Measurements from ENCODE around the gene ZNF626.
"Not testable (repeated sequence)": the region's sequence is repeated elsewhere in the genome, so short reads cannot be mapped to it uniquely, and the experiment has no call there.

ZNF626 gene

GRCh38 chr19:20661150-20661819 lies at the start of gene ZNF626:
Gene ZNF626 (minus strand): TSS chr19:20661571. CDS start chr19:20661446, 125 bp downstream.
- peaks cover 48% of the 10 kb centered on the region for H3K36me3 Mint-ChIP-seq

GRCh38 chr19:20669263-20669662 lies 7.9 kb upstream of the ZNF626 start:
- H3K4me1 Mint-ChIP-seq, result peaks cover 7% of the 10 kb centered on the region
- no peak for ATAC-seq
- no peaks in the 10 kb centered on the region for H3K27me3 Mint-ChIP-seq
- H3K36me3 Mint-ChIP-seq, result peaks cover 4% of the 10 kb centered on the region
- H3K9me3 Mint-ChIP-seq, result peaks cover 3% of the 10 kb centered on the region
- no peak overlapping the region for H3K27ac Mint-ChIP-seq
- H3K4me3 Mint-ChIP-seq, result no peak overlapping the region

More at GRCh38 chr19:20661150-20661819, at the start of gene ZNF626:
- Mint-ChIP-seq H3K4me3 (peak within 1 kb of the TSS; percentile 99), H3K9me3 (peaks cover 15% of the 10 kb centered on the region), H3K27me3 (no peaks in the 10 kb centered on the region), H3K4me1 (peaks cover 41% of the 10 kb centered on the region), H3K27ac (peak within 1 kb of the TSS; percentile 95)
- peak; percentile 99 for ATAC-seq

GRCh38 chr19:20667281-20667680 lies 5.9 kb upstream of the ZNF626 start:
- peaks cover 9% of the 10 kb centered on the region for H3K9me3 Mint-ChIP-seq
- H3K4me1 Mint-ChIP-seq, result peaks cover 14% of the 10 kb centered on the region
- H3K4me3 Mint-ChIP-seq, result no peak overlapping the region
- H3K27me3 Mint-ChIP-seq, result no peaks in the 10 kb centered on the region
- ATAC-seq, result no peak
- no peak overlapping the region for H3K27ac Mint-ChIP-seq
- peaks cover 11% of the 10 kb centered on the region for H3K36me3 Mint-ChIP-seq

GRCh38 chr19:20664901-20665781 lies 3.8 kb upstream of the ZNF626 start:
- Mint-ChIP-seq H3K27me3 (no peaks in the 10 kb centered on the region), H3K36me3 (peaks cover 11% of the 10 kb centered on the region), H3K9me3 (peaks cover 9% of the 10 kb centered on the region), H3K4me1 (peaks cover 20% of the 10 kb centered on the region), H3K4me3 (peak overlapping the region; percentile 74), H3K27ac (peak overlapping the region; percentile 89)
- ATAC-seq, result no peak

GRCh38 chr19:20664475-20664874 lies 3.1 kb upstream of the ZNF626 start:
- Mint-ChIP-seq H3K36me3 (peaks cover 16% of the 10 kb centered on the region), H3K4me1 (peaks cover 20% of the 10 kb centered on the region), H3K4me3 (peak overlapping the region; percentile 74), H3K27ac (peak overlapping the region; percentile 89)
- ATAC-seq, H3K27me3 Mint-ChIP-seq, H3K9me3 Mint-ChIP-seq: not testable (repeated sequence)

GRCh38 chr19:20662421-20663105 lies 1.2 kb upstream of the ZNF626 start:
- no peak overlapping the region for H3K4me3 Mint-ChIP-seq
- no peaks in the 10 kb centered on the region for H3K27me3 Mint-ChIP-seq
- H3K36me3 Mint-ChIP-seq, result peaks cover 35% of the 10 kb centered on the region
- H3K9me3 Mint-ChIP-seq, result peaks cover 9% of the 10 kb centered on the region
- H3K27ac Mint-ChIP-seq, result peak overlapping the region; percentile 22
- ATAC-seq, result no peak
- H3K4me1 Mint-ChIP-seq, result peaks cover 35% of the 10 kb centered on the region

- H3K9me3 Mint-ChIP-seq, result peaks cover 15% of the 10 kb centered on the region
- H3K27ac Mint-ChIP-seq, result peak overlapping the region; percentile 95
- ATAC-seq, result no peak
- H3K27me3 Mint-ChIP-seq, result no peaks in the 10 kb centered on the region
- H3K36me3 Mint-ChIP-seq, result peaks cover 55% of the 10 kb centered on the region
- H3K4me1 Mint-ChIP-seq, result peaks cover 41% of the 10 kb centered on the region
- H3K4me3 Mint-ChIP-seq, result peak overlapping the region; percentile 99
These were observed 764 bp downstream of the ZNF626 start for GRCh38 chr19:20660473-20661140.

GRCh38 chr19:20640545-20640944 lies 20.8 kb downstream of the ZNF626 start:
- Mint-ChIP-seq H3K9me3 (peaks cover 11% of the 10 kb centered on the region), H3K27me3 (no peaks in the 10 kb centered on the region), H3K4me3 (no peak overlapping the region), H3K27ac (no peak overlapping the region), H3K36me3 (peaks cover 86% of the 10 kb centered on the region), H3K4me1 (no peaks in the 10 kb centered on the region)
- ATAC-seq, result no peak

- Mint-ChIP-seq H3K4me3 (no peak overlapping the region), H3K9me3 (peaks cover 11% of the 10 kb centered on the region), H3K4me1 (no peaks in the 10 kb centered on the region), H3K36me3 (peaks cover 86% of the 10 kb centered on the region), H3K27me3 (no peaks in the 10 kb centered on the region), H3K27ac (no peak overlapping the region)
- ATAC-seq, result no peak
These were observed 21.3 kb downstream of the ZNF626 start for GRCh38 chr19:20640023-20640422.

GRCh38 chr19:20624560-20624959 lies 36.8 kb downstream of the ZNF626 start:
- H3K4me1 Mint-ChIP-seq, H3K27me3 Mint-ChIP-seq, H3K27ac Mint-ChIP-seq, ATAC-seq, H3K4me3 Mint-ChIP-seq: not testable (repeated sequence)
- H3K36me3 Mint-ChIP-seq, result peaks cover 22% of the 10 kb centered on the region
- H3K9me3 Mint-ChIP-seq, result peaks cover 24% of the 10 kb centered on the region

GRCh38 chr19:20616071-20616470 lies 45.3 kb downstream of the ZNF626 start:
- no peaks in the 10 kb centered on the region for H3K4me1 Mint-ChIP-seq
- ATAC-seq, result no peak
- no peak overlapping the region for H3K27ac Mint-ChIP-seq
- no peaks in the 10 kb centered on the region for H3K27me3 Mint-ChIP-seq
- H3K9me3 Mint-ChIP-seq, result peaks cover 23% of the 10 kb centered on the region
- H3K36me3 Mint-ChIP-seq, result peaks cover 12% of the 10 kb centered on the region
- H3K4me3 Mint-ChIP-seq, result no peak overlapping the region

DNA sequence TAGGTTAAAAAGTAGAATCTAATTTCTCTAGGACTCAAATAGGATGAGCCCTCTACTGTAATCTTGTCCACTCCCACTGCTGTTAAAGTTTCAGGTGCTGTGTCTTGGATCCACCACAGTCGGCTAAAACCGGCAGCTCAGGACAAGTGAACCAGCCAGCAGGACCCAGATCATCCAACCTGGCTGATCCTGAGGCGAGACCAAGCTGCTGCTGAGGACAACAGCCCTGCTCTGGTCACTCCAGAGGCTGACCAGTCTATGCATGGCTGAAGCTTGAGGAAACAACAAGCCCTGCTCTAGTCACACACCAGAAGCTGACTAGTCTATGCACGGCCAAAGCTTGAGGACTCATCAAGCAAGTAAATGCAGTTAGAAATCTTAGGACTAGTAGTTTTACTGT lies 46.4 kb downstream of the ZNF626 start:
- H3K4me1 Mint-ChIP-seq, H3K4me3 Mint-ChIP-seq, H3K27me3 Mint-ChIP-seq, H3K27ac Mint-ChIP-seq, ATAC-seq: not testable (repeated sequence)
- peaks cover 25% of the 10 kb centered on the region for H3K9me3 Mint-ChIP-seq
- H3K36me3 Mint-ChIP-seq, result peaks cover 12% of the 10 kb centered on the region

GRCh38 chr19:20612711-20613316 lies 48.6 kb downstream of the ZNF626 start:
- Mint-ChIP-seq H3K9me3 (peaks cover 25% of the 10 kb centered on the region), H3K36me3 (peaks cover 12% of the 10 kb centered on the region), H3K4me1 (no peaks in the 10 kb centered on the region), H3K4me3 (no peak overlapping the region), H3K27ac (no peak overlapping the region), H3K27me3 (no peaks in the 10 kb centered on the region)
- no peak for ATAC-seq

- no peak overlapping the region for H3K4me3 Mint-ChIP-seq
- no peaks in the 10 kb centered on the region for H3K27me3 Mint-ChIP-seq
- no peaks in the 10 kb centered on the region for H3K4me1 Mint-ChIP-seq
- H3K27ac Mint-ChIP-seq, result no peak overlapping the region
- H3K9me3 Mint-ChIP-seq, result peaks cover 25% of the 10 kb centered on the region
- H3K36me3 Mint-ChIP-seq, result peaks cover 12% of the 10 kb centered on the region
- ATAC-seq, result no peak
These were observed 49.5 kb downstream of the ZNF626 start for GRCh38 chr19:20611866-20612265.

All from stimulated activated memory B cell treated with anti-CD40 and anti-IgM and Interleukin-4, amounts not matched to agents 10 μg/mL and 1 μg/mL and 100 μg/mL, for 72 hours (primary cell).